Mesenteric fat pad (tissue), 1 donor: ENCODE data around the gene MBD4. TPM values are rescaled to one million over a fixed set of nuclear protein-coding genes. Genes with fewer than 3 reads are reported as not detected.
"Not testable (repeated sequence)": the region's sequence is repeated elsewhere in the genome, so short reads cannot be mapped to it uniquely, and the experiment has no call there.

Experiments used
- DNase-seq: peaks from one replicate; pipeline ENCODE4 v3.0.0-alpha.2; 2020; ENCODE audit warnings: low spot score
- total RNA-seq: library from RNA; stranded (reverse); fragmentation: NEBNext Ultra II Directional; extraction: Animal tissue kit (Norgen Biotek cat#: 25700); gene quantifications from one replicate; pipeline ENCODE4 v1.2.1, GENCODE V29; 2021
- donor health status: DM: yes; HTN: yes; CAD: no.

The MBD4 gene
- total RNA-seq, 1 donor from 2014 or later: 37.1 TPM

GRCh38 chr3:129384594-129385323 lies 55.0 kb downstream of the MBD4 start:
- no peak for DNase-seq

- DNase-seq: not testable (repeated sequence)
These were observed 55.6 kb downstream of the MBD4 start for GRCh38 chr3:129384103-129384502.

- no peak for DNase-seq
These were observed 56.4 kb downstream of the MBD4 start for GRCh38 chr3:129383292-129383860.

GRCh38 chr3:129382366-129382765 lies 57.4 kb downstream of the MBD4 start:
- no peak for DNase-seq

Other genes with a start within 250 kb of the MBD4 start
- 183 TPM for gene COPG1, start 190.3 kb downstream of the MBD4 start, total RNA-seq
- 38.5 TPM for gene HMCES, start 161.1 kb downstream of the MBD4 start, total RNA-seq
- gene EFCAB12, start 11.3 kb downstream of the MBD4 start, total RNA-seq: 1.1 TPM
- gene IFT122, start 276 bp upstream of the MBD4 start, total RNA-seq: 30.5 TPM
- gene RHO, start 88.7 kb upstream of the MBD4 start, total RNA-seq: not detected
- not detected for gene H1-8, start 103.2 kb upstream of the MBD4 start, total RNA-seq
- gene PLXND1, start 166.7 kb upstream of the MBD4 start, total RNA-seq: 265 TPM